Activated CD8-positive, alpha-beta T cell treated with anti-CD3 and anti-CD28 coated beads, Interleukin-2, amount 10 ng/mL, durations not matched to agents 7 days and 5 days (primary cell): Measurements from ENCODE around the gene SLC35F5. TPM values are rescaled to one million over a fixed set of nuclear protein-coding genes. Genes with fewer than 3 reads are reported as not detected.
"Not testable (repeated sequence)": the region's sequence is repeated elsewhere in the genome, so short reads cannot be mapped to it uniquely, and the experiment has no call there.

Experiments used
- ATAC-seq: fragments of 150-1000 bp; cut with Tn5 transposase; one replicate; pipeline ENCODE4 v1.10.0; 2021; ENCODE audit warnings: moderate library complexity
- CTCF ChIA-PET: fragments of 350-600 bp; sonication (Branson Sonifier 250); formaldehyde crosslinking; loops from one replicate; lab custom pipeline; 2021; ENCODE audit warnings: antibody characterized with exemption; lab: Charles Lee
- POLR2A ChIA-PET: fragments of 350-600 bp; sonication (Branson Sonifier 250); formaldehyde crosslinking; loops from one replicate; lab custom pipeline; 2021; ENCODE audit warnings: antibody characterized with exemption; lab: Charles Lee
- DNase-seq: peaks from one replicate; pipeline ENCODE4 v3.0.0-alpha.2; 2020
- H3K27ac Mint-ChIP-seq: one replicate; pipeline ENCODE4 v1.8.0; 2021; ENCODE audit warnings: mild to moderate bottlenecking, mixed read lengths
- H3K27me3 Mint-ChIP-seq: one replicate; pipeline ENCODE4 v1.8.0; 2021; ENCODE audit warnings: low read depth, mixed read lengths
- H3K36me3 Mint-ChIP-seq: one replicate; pipeline ENCODE4 v1.8.0; 2021; ENCODE audit warnings: low read depth, mixed read lengths
- H3K4me1 Mint-ChIP-seq: one replicate; pipeline ENCODE4 v1.8.0; 2021; ENCODE audit warnings: low read depth, mixed read lengths
- H3K4me3 Mint-ChIP-seq: one replicate; pipeline ENCODE4 v1.8.0; 2021; ENCODE audit warnings: mild to moderate bottlenecking, mixed read lengths
- H3K9me3 Mint-ChIP-seq: one replicate; pipeline ENCODE4 v1.8.0; 2022; ENCODE audit warnings: mixed read lengths; ENCODE audit not compliant: insufficient read depth
- total RNA-seq, 2 experiments: library from RNA; stranded (reverse); gene quantifications; one replicate each; pipeline ENCODE4 v1.2.3, GENCODE V29; 2021

SLC35F5 gene
- total RNA-seq, 2 experiments from 2014 or later, result 16.5 to 17.1 TPM

GRCh38 chr2:113690871-113691270, 65.6 kb downstream of the SLC35F5 start:
- Mint-ChIP-seq H3K36me3 (peaks cover 10% of the 10 kb centered on the region), H3K4me1 (peaks cover 41% of the 10 kb centered on the region)
- H3K4me3 Mint-ChIP-seq, POLR2A ChIA-PET, H3K9me3 Mint-ChIP-seq, H3K27me3 Mint-ChIP-seq, H3K27ac Mint-ChIP-seq, ATAC-seq, DNase-seq: not testable (repeated sequence)
- CTCF ChIA-PET, result interaction anchor here (1.5 to 2.4 kb wide), 4 partner anchors 9 to 206 kb away, joined by 3 to 9 read pairs (median 4); no protein-coding TSS in a partner anchor

- ATAC-seq (no peak), DNase-seq (no peak)
- H3K27ac Mint-ChIP-seq, result no peak overlapping the region
- H3K9me3 Mint-ChIP-seq, result peaks cover 2% of the 10 kb centered on the region
- no peaks in the 10 kb centered on the region for H3K27me3 Mint-ChIP-seq
- H3K4me1 Mint-ChIP-seq, result peaks cover 10% of the 10 kb centered on the region
- CTCF ChIA-PET, result interaction anchor here (1.6 to 3.0 kb wide), 2 partner anchors 9 to 14 kb away, joined by 8 to 14 read pairs; no protein-coding TSS in a partner anchor
- H3K36me3 Mint-ChIP-seq, result peaks cover 2% of the 10 kb centered on the region
- POLR2A ChIA-PET, result no interaction called here
- H3K4me3 Mint-ChIP-seq, result no peak overlapping the region
Measured at GRCh38 chr2:113686537-113686936, 69.9 kb downstream of the SLC35F5 start.

- H3K27me3 Mint-ChIP-seq, result no peaks in the 10 kb centered on the region
- H3K9me3 Mint-ChIP-seq, result no peaks in the 10 kb centered on the region
- H3K4me1 Mint-ChIP-seq, result peaks cover 1% of the 10 kb centered on the region
- no peak overlapping the region for H3K27ac Mint-ChIP-seq
- ChIA-PET POLR2A (no interaction called here), CTCF (interaction anchor here (1.6 to 3.0 kb wide), 2 partner anchors 8 to 15 kb away, joined by 8 to 14 read pairs; no protein-coding TSS in a partner anchor)
- no peak for DNase-seq
- ATAC-seq, result no peak
- H3K4me3 Mint-ChIP-seq, result no peak overlapping the region
- peaks cover 2% of the 10 kb centered on the region for H3K36me3 Mint-ChIP-seq
Measured at GRCh38 chr2:113685471-113685870, 71.0 kb downstream of the SLC35F5 start.

GRCh38 chr2:113679457-113679856, 77.0 kb downstream of the SLC35F5 start:
- Mint-ChIP-seq H3K27me3 (peaks cover 2% of the 10 kb centered on the region), H3K27ac (no peak overlapping the region), H3K4me3 (no peak overlapping the region), H3K4me1 (no peaks in the 10 kb centered on the region), H3K36me3 (peaks cover 2% of the 10 kb centered on the region), H3K9me3 (no peaks in the 10 kb centered on the region)
- CTCF ChIA-PET, result interaction anchor here (0.9 kb wide), 1 partner anchor 9 kb away, joined by 3 read pairs; no protein-coding TSS in a partner anchor
- ATAC-seq (no peak), DNase-seq (no peak)
- POLR2A ChIA-PET, result no interaction called here

- Mint-ChIP-seq H3K4me3 (no peak overlapping the region), H3K27me3 (peaks cover 2% of the 10 kb centered on the region), H3K4me1 (peaks cover 8% of the 10 kb centered on the region), H3K36me3 (no peaks in the 10 kb centered on the region), H3K27ac (no peak overlapping the region), H3K9me3 (no peaks in the 10 kb centered on the region)
- POLR2A ChIA-PET, result no interaction called here
- CTCF ChIA-PET, result interaction anchor here (0.7 to 1.3 kb wide), 3 partner anchors 9 to 73 kb away, joined by 3 to 8 read pairs (median 3); no protein-coding TSS in a partner anchor
- no peak for DNase-seq
- no peak for ATAC-seq
Measured at GRCh38 chr2:113677330-113677729, 79.1 kb downstream of the SLC35F5 start.

- Mint-ChIP-seq H3K27me3 (peaks cover 2% of the 10 kb centered on the region), H3K9me3 (no peaks in the 10 kb centered on the region), H3K36me3 (no peaks in the 10 kb centered on the region), H3K4me3 (no peak overlapping the region), H3K27ac (no peak overlapping the region), H3K4me1 (peaks cover 8% of the 10 kb centered on the region)
- ATAC-seq (no peak), DNase-seq (no peak)
- POLR2A ChIA-PET, result no interaction called here
- CTCF ChIA-PET, result interaction anchor here (1.0 to 1.3 kb wide), 3 partner anchors 10 to 73 kb away, joined by 3 to 8 read pairs (median 4); no protein-coding TSS in a partner anchor
Measured at GRCh38 chr2:113676623-113677266, 79.7 kb downstream of the SLC35F5 start.

GRCh38 chr2:113675875-113676274, 80.6 kb downstream of the SLC35F5 start:
- no peak overlapping the region for H3K4me3 Mint-ChIP-seq
- CTCF ChIA-PET, result interaction anchor here (1.1 kb wide), 1 partner anchor 72 kb away, joined by 4 read pairs; no protein-coding TSS in a partner anchor

GRCh38 chr2:113672326-113672932, 84.0 kb downstream of the SLC35F5 start:
- CTCF ChIA-PET, result interaction anchor here (1.3 kb wide), 1 partner anchor 68 kb away, joined by 4 read pairs; no protein-coding TSS in a partner anchor
- Mint-ChIP-seq H3K4me3 (no peak overlapping the region), H3K27ac (no peak overlapping the region), H3K9me3 (no peaks in the 10 kb centered on the region), H3K4me1 (peaks cover 8% of the 10 kb centered on the region), H3K36me3 (no peaks in the 10 kb centered on the region), H3K27me3 (no peaks in the 10 kb centered on the region)
- no peak for DNase-seq
- POLR2A ChIA-PET, result no interaction called here
- ATAC-seq, result no peak

More at GRCh38 chr2:113675875-113676274, 80.6 kb downstream of the SLC35F5 start:
- H3K36me3 Mint-ChIP-seq, result no peaks in the 10 kb centered on the region
- no peak overlapping the region for H3K27ac Mint-ChIP-seq
- POLR2A ChIA-PET, result no interaction called here
- no peak for ATAC-seq
- H3K4me1 Mint-ChIP-seq, result peaks cover 8% of the 10 kb centered on the region
- no peak for DNase-seq
- no peaks in the 10 kb centered on the region for H3K9me3 Mint-ChIP-seq
- H3K27me3 Mint-ChIP-seq, result peaks cover 2% of the 10 kb centered on the region

- H3K4me1 Mint-ChIP-seq, H3K27ac Mint-ChIP-seq, H3K4me3 Mint-ChIP-seq, DNase-seq, H3K9me3 Mint-ChIP-seq, ATAC-seq, CTCF ChIA-PET, POLR2A ChIA-PET, H3K27me3 Mint-ChIP-seq, H3K36me3 Mint-ChIP-seq: not testable (repeated sequence)
Measured at GRCh38 chr2:113669013-113669412, 87.4 kb downstream of the SLC35F5 start.

- H3K36me3 Mint-ChIP-seq, H3K4me1 Mint-ChIP-seq, H3K9me3 Mint-ChIP-seq, H3K27me3 Mint-ChIP-seq, CTCF ChIA-PET, H3K27ac Mint-ChIP-seq, ATAC-seq, H3K4me3 Mint-ChIP-seq, POLR2A ChIA-PET, DNase-seq: not testable (repeated sequence)
Measured at GRCh38 chr2:113664761-113665533, 91.5 kb downstream of the SLC35F5 start.

- H3K27ac Mint-ChIP-seq, DNase-seq, H3K4me3 Mint-ChIP-seq, H3K9me3 Mint-ChIP-seq, H3K4me1 Mint-ChIP-seq, POLR2A ChIA-PET, H3K36me3 Mint-ChIP-seq, CTCF ChIA-PET, H3K27me3 Mint-ChIP-seq, ATAC-seq: not testable (repeated sequence)
Measured at GRCh38 chr2:113663285-113664060, 93.0 kb downstream of the SLC35F5 start.
